K562 (cell line): Measurements from ENCODE around the gene AFAP1. TPM values are rescaled to one million over a fixed set of nuclear protein-coding genes. Genes with fewer than 3 reads are reported as not detected.

Experiments
- ASH1L ChIP-seq: fragments of 450-650 bp; IDR thresholded peaks from 2 replicates; pipeline ENCODE4 v1.6.1; 2018; ENCODE audit warnings: borderline replicate concordance, mild to moderate bottlenecking, low read depth; ENCODE audit not compliant: partially characterized antibody
- CBFA2T3 ChIP-seq: fragments of 450-650 bp; IDR thresholded peaks from 2 replicates; pipeline ENCODE4 v1.6.1; 2017
- E2F3 ChIP-seq: fragments of 250-450 bp; sonication (Bioruptor Pico); IDR thresholded peaks from 2 replicates; pipeline ENCODE4 v1.4.0; 2020; ENCODE audit warnings: mild to moderate bottlenecking
- FOXA3 ChIP-seq, 2 experiments: fragments of 450-650 bp in 1 of 2; sonication (generic) in 1 of 2; formaldehyde crosslinking; IDR thresholded peaks in 1 of 2; conservative IDR thresholded peaks in 1 of 2; 2 replicates each; pipeline versions ENCODE4 v1.4.0 to v1.8.0; 2020 to 2022; ENCODE audit warnings: mild to moderate bottlenecking in 2 of 2, missing genetic modification reagents in 1 of 2
- FOXJ3 ChIP-seq: sonication (generic); formaldehyde crosslinking; IDR thresholded peaks from 2 replicates; pipeline ENCODE4 v1.4.0; 2020; ENCODE audit warnings: mild to moderate bottlenecking, missing genetic modification reagents
- GABPA ChIP-seq: fragments of 200-800 bp; sonication (Bioruptor generic); conservative IDR thresholded peaks from 2 replicates; pipeline ENCODE4 v1.6.1; 2016; ENCODE audit warnings: low read depth, missing genetic modification characterization, missing compliant biosample characterization
- GABPB2 ChIP-seq: fragments of 250-450 bp; sonication (Bioruptor Pico); conservative IDR thresholded peaks from 2 replicates; pipeline ENCODE4 v1.5.1; 2021; ENCODE audit warnings: mild to moderate bottlenecking
- HIVEP1 ChIP-seq: fragments of 250-450 bp; sonication (Bioruptor Pico); IDR thresholded peaks from 2 replicates; pipeline ENCODE4 v1.4.0; 2020; ENCODE audit warnings: mild to moderate bottlenecking
- KAT8 ChIP-seq: fragments of 450-650 bp; IDR thresholded peaks from 2 replicates; pipeline ENCODE4 v1.6.1; 2016; ENCODE audit warnings: low read depth, mild to moderate bottlenecking
- NFIC ChIP-seq: fragments of 450-650 bp; IDR thresholded peaks from 2 replicates; pipeline ENCODE4 v1.6.1; 2017; ENCODE audit warnings: mild to moderate bottlenecking, inconsistent platforms
- RNF2 ChIP-seq: sonication (generic); IDR thresholded peaks from 2 replicates; pipeline ENCODE4 v1.6.1; 2016
- WHSC1 ChIP-seq: IDR thresholded peaks from one replicate; pipeline ENCODE4 v1.6.1; 2012; ENCODE audit warnings: low read length, control low read depth, inconsistent platforms
- ZNF584 ChIP-seq: fragments of 200-800 bp; sonication (Bioruptor generic); IDR thresholded peaks from 2 replicates; pipeline ENCODE4 v1.6.1; 2016; ENCODE audit warnings: low read depth, mild to moderate bottlenecking, missing genetic modification characterization, missing compliant biosample characterization
- ZNF780A ChIP-seq: fragments of 250-450 bp; sonication (Bioruptor Pico); IDR thresholded peaks from 2 replicates; pipeline ENCODE4 v1.5.0; 2021; ENCODE audit warnings: mild to moderate bottlenecking
- polyA plus RNA-seq, 8 experiments: library from polyadenylated mRNA; depleted of rRNA in 4 of 8; stranded (reverse) in 5 of 8; unstranded in 3 of 8; fragments of >200 nt; fragmentation: Nextera tagmentation in 2 of 8; fragmentation: Illumina TruSeq in 1 of 8; extraction: Ambion mirVana in 2 of 8; extraction: Trizol in 1 of 8; gene quantifications; 2 replicates each; pipeline versions ENCODE4 v1.2.1 to v1.2.3, GENCODE V29; 2011 to 2014; ENCODE audit warnings: inconsistent platforms in 1 of 8, missing spikeins in 1 of 8
- total RNA-seq, 7 experiments: library from RNA; depleted of rRNA in 6 of 7; stranded (reverse); fragments of >200 nt in 6 of 7; fragmentation: Illumina TruSeq in 2 of 7; extraction: Trizol in 2 of 7; gene quantifications; 2 replicates each; pipeline versions ENCODE4 v1.2.1 to v1.2.3, GENCODE V29; 2011 to 2021; ENCODE audit warnings: low replicate concordance in 1 of 7
- TF ChIP-seq, protein P1 (sequence below), 2 experiments: fragments of 450-650 bp; formaldehyde crosslinking in 1 of 2; IDR thresholded peaks; 2 replicates each; pipeline versions ENCODE4 v1.4.0 to v1.6.1; 2014 to 2020; ENCODE audit warnings: mild to moderate bottlenecking in 2 of 2, borderline replicate concordance in 1 of 2, low read depth in 1 of 2
- TF ChIP-seq, protein P2 (sequence below): fragments of 450-650 bp; IDR thresholded peaks from 2 replicates; pipeline ENCODE4 v1.6.1; 2017; ENCODE audit warnings: mild to moderate bottlenecking, moderate library complexity
- TF ChIP-seq, protein P3 (sequence below), 2 experiments: fragments of 450-650 bp in 1 of 2; sonication (generic) in 1 of 2; formaldehyde crosslinking; conservative IDR thresholded peaks; 2 replicates each; pipeline versions ENCODE4 v1.4.0 to v1.8.1; 2020 to 2022; ENCODE audit warnings: mild to moderate bottlenecking in 1 of 2, missing genetic modification reagents in 1 of 2
- TF ChIP-seq, protein P4 (sequence below): IDR thresholded peaks from 2 replicates; pipeline ENCODE4 v1.6.1; 2016; ENCODE audit warnings: missing genetic modification characterization, missing compliant biosample characterization

AFAP1 gene
- total and polyA plus RNA-seq, 9 of the 15 experiments (the other 6 are each of a cell fraction or from before 2014, with no cell fraction given), result 0.07 to 0.42 (median 0.12) TPM; not detected in 1

DNA sequence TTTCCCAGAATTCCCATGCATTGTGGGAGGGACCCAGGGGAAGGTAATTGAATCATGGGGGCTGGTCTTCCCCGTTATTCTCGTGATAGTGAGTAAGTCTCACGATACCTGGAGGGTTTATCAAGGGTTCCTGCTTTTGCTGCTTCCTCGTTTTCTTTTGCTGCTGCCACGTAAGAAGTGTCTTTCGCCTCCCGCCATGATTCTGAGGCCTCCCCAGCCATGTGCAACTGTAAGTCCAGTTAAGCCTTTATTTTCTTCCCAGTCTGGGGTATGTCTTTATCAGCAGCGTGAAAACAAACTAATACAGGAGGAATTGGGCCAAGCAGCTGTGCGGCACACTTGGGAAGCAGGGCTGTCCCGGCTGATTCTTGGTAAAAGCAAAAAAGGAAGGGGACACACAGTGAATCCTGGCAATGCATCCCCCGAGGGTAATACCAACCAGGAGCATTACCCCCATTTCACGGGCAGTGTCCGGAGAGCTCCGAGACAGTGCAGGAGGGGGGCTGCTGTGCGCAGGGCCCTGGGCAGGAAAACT lies 185.7 kb downstream of the AFAP1 start (continued):
- TF ChIP-seq, protein P1, sequence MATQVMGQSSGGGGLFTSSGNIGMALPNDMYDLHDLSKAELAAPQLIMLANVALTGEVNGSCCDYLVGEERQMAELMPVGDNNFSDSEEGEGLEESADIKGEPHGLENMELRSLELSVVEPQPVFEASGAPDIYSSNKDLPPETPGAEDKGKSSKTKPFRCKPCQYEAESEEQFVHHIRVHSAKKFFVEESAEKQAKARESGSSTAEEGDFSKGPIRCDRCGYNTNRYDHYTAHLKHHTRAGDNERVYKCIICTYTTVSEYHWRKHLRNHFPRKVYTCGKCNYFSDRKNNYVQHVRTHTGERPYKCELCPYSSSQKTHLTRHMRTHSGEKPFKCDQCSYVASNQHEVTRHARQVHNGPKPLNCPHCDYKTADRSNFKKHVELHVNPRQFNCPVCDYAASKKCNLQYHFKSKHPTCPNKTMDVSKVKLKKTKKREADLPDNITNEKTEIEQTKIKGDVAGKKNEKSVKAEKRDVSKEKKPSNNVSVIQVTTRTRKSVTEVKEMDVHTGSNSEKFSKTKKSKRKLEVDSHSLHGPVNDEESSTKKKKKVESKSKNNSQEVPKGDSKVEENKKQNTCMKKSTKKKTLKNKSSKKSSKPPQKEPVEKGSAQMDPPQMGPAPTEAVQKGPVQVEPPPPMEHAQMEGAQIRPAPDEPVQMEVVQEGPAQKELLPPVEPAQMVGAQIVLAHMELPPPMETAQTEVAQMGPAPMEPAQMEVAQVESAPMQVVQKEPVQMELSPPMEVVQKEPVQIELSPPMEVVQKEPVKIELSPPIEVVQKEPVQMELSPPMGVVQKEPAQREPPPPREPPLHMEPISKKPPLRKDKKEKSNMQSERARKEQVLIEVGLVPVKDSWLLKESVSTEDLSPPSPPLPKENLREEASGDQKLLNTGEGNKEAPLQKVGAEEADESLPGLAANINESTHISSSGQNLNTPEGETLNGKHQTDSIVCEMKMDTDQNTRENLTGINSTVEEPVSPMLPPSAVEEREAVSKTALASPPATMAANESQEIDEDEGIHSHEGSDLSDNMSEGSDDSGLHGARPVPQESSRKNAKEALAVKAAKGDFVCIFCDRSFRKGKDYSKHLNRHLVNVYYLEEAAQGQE (IDR thresholded peaks at IDR 0.05; ENCODE audit: borderline replicate concordance), result no peak
- TF ChIP-seq, protein P1 (CRISPR knock-in tag; IDR thresholded peaks at IDR 0.05; ENCODE audit: low read depth), result no peak
- no peak for TF ChIP-seq NFIC
- TF ChIP-seq ASH1L, result no peak
- TF ChIP-seq HIVEP1 (CRISPR knock-in tag), result no peak
- no peak for TF ChIP-seq ZNF780A (CRISPR knock-in tag)
- TF ChIP-seq CBFA2T3, result no peak
- no peak for TF ChIP-seq KAT8
- TF ChIP-seq, protein P2, sequence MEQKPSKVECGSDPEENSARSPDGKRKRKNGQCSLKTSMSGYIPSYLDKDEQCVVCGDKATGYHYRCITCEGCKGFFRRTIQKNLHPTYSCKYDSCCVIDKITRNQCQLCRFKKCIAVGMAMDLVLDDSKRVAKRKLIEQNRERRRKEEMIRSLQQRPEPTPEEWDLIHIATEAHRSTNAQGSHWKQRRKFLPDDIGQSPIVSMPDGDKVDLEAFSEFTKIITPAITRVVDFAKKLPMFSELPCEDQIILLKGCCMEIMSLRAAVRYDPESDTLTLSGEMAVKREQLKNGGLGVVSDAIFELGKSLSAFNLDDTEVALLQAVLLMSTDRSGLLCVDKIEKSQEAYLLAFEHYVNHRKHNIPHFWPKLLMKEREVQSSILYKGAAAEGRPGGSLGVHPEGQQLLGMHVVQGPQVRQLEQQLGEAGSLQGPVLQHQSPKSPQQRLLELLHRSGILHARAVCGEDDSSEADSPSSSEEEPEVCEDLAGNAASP, result no peak
- no peak for TF ChIP-seq ZNF584 (CRISPR knock-in tag)
- no peak for TF ChIP-seq WHSC1
- TF ChIP-seq RNF2, result no peak
- no peak for TF ChIP-seq GABPB2 (CRISPR knock-in tag)
- TF ChIP-seq, protein P3, sequence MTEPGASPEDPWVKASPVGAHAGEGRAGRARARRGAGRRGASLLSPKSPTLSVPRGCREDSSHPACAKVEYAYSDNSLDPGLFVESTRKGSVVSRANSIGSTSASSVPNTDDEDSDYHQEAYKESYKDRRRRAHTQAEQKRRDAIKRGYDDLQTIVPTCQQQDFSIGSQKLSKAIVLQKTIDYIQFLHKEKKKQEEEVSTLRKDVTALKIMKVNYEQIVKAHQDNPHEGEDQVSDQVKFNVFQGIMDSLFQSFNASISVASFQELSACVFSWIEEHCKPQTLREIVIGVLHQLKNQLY (CRISPR knock-in tag; conservative IDR thresholded peaks at IDR 0.05), result no peak
- no peak for TF ChIP-seq FOXJ3 (CRISPR knock-in tag)
- TF ChIP-seq GABPA (tag), result no peak
- TF ChIP-seq E2F3 (CRISPR knock-in tag), result no peak
- TF ChIP-seq FOXA3 (CRISPR knock-in tag; conservative IDR thresholded peaks at IDR 0.05 in 1 of 2, IDR thresholded peaks at IDR 0.05 in 1 of 2), result no peak
- TF ChIP-seq, protein P4, sequence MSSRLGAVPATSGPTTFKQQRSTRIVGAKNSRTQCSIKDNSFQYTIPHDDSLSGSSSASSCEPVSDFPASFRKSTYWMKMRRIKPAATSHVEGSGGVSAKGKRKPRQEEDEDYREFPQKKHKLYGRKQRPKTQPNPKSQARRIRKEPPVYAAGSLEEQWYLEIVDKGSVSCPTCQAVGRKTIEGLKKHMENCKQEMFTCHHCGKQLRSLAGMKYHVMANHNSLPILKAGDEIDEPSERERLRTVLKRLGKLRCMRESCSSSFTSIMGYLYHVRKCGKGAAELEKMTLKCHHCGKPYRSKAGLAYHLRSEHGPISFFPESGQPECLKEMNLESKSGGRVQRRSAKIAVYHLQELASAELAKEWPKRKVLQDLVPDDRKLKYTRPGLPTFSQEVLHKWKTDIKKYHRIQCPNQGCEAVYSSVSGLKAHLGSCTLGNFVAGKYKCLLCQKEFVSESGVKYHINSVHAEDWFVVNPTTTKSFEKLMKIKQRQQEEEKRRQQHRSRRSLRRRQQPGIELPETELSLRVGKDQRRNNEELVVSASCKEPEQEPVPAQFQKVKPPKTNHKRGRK (tag), result no peak
